B cell (primary cell): ENCODE data around the gene HLA-DQA2. TPM values are rescaled to one million over a fixed set of nuclear protein-coding genes. Genes with fewer than 3 reads are reported as not detected.

Source experiments
- ATAC-seq: fragments of 200-7000 bp; cut with Tn5 transposase; one replicate; pipeline ENCODE4 v1.10.0; 2021; ENCODE audit warnings: low read depth, mild to moderate bottlenecking, moderate number of reproducible peaks, moderate library complexity
- CTCF ChIA-PET: fragments of 350-600 bp; sonication (Branson Sonifier 250); formaldehyde crosslinking; loops from one replicate; lab custom pipeline; 2021; ENCODE audit warnings: antibody characterized with exemption, inconsistent platforms; lab: Charles Lee
- POLR2A ChIA-PET: fragments of 350-600 bp; sonication (Branson Sonifier 250); formaldehyde crosslinking; loops from one replicate; lab custom pipeline; 2021; ENCODE audit warnings: antibody characterized with exemption; lab: Charles Lee
- DNase-seq: peaks from one replicate; pipeline ENCODE4 v3.0.0; 2013
- H2AFZ ChIP-seq: 2 replicates; pipeline ENCODE4 v1.6.1; 2012; ENCODE audit warnings: mild to moderate bottlenecking, low read depth, low read length; ENCODE audit not compliant: insufficient read depth, poor library complexity, severe bottlenecking
- H3K27ac ChIP-seq, 2 donors: 1 replicate in 1 of 2; 2 replicates in 1 of 2; pipeline ENCODE4 v1.5.1; 2012 to 2013; ENCODE audit warnings: low read length in 2 of 2, mild to moderate bottlenecking in 2 of 2, moderate library complexity in 1 of 2
- H3K27me3 ChIP-seq, 4 experiments: fragments of 200-600 bp in 1 of 4; sonication (generic) in 1 of 4; replicated peaks in 1 of 4; 1 replicate in 2 of 4; 2 replicates in 2 of 4; pipeline versions ENCODE4 v1.6.1 to v1.7.0; 2013 to 2016; ENCODE audit warnings: low read length in 3 of 4, mild to moderate bottlenecking in 2 of 4, mixed read lengths in 1 of 4, moderate library complexity in 1 of 4; ENCODE audit not compliant: insufficient read depth in 4 of 4, control insufficient read depth in 3 of 4; ENCODE audit errors: control extremely low read depth in 1 of 4
- H3K36me3 ChIP-seq, 2 experiments: replicated peaks in 1 of 2; 1 replicate in 1 of 2; 2 replicates in 1 of 2; pipeline versions ENCODE4 v1.6.1 to v1.7.1; 2013; ENCODE audit warnings: low read length in 1 of 2; ENCODE audit not compliant: insufficient read depth in 2 of 2, control insufficient read depth in 1 of 2; ENCODE audit errors: control extremely low read depth in 1 of 2, extremely low read depth in 1 of 2
- H3K4me1 ChIP-seq, 2 donors: fragments of 200-600 bp in 1 of 2; sonication (generic) in 1 of 2; 1 replicate in 1 of 2; 2 replicates in 1 of 2; pipeline versions ENCODE4 v1.5.1 to v1.6.1; 2013 to 2017; ENCODE audit warnings: low read length in 2 of 2; ENCODE audit not compliant: control insufficient read depth in 2 of 2, insufficient read depth in 2 of 2
- H3K4me2 ChIP-seq: replicated peaks from 2 replicates; pipeline ENCODE3; 2012; ENCODE audit warnings: mild to moderate bottlenecking, low read depth, low read length; ENCODE audit not compliant: poor library complexity, severe bottlenecking
- H3K4me3 ChIP-seq, 5 experiments: fragments of 200-600 bp in 1 of 5; sonication (generic) in 1 of 5; 1 replicate in 3 of 5; 2 replicates in 2 of 5; pipeline versions ENCODE4 v1.5.1 to v1.7.0; 2011 to 2016; ENCODE audit warnings: low read length in 4 of 5, mild to moderate bottlenecking in 4 of 5, low read depth in 2 of 5, control low read depth in 1 of 5, moderate library complexity in 1 of 5; ENCODE audit not compliant: insufficient read depth in 1 of 5; ENCODE audit errors: control extremely low read depth in 1 of 5, extremely low read depth in 1 of 5
- H3K79me2 ChIP-seq: fragments of 200-600 bp; sonication (generic); one replicate; pipeline ENCODE4 v1.6.0; 2016; ENCODE audit warnings: low read length; ENCODE audit not compliant: control insufficient read depth, insufficient read depth
- H3K9ac ChIP-seq: fragments of 200-600 bp; sonication (generic); 2 replicates; pipeline ENCODE4 v1.6.1; 2017; ENCODE audit warnings: mild to moderate bottlenecking, low read length, moderate library complexity
- H3K9me3 ChIP-seq, 3 donors: one replicate each; pipeline versions ENCODE4 v1.6.1 to v1.7.1; 2013; ENCODE audit warnings: low read length in 2 of 3; ENCODE audit not compliant: control insufficient read depth in 2 of 3, insufficient read depth in 1 of 3; ENCODE audit errors: control extremely low read depth in 1 of 3
- H4K20me1 ChIP-seq: 2 replicates; pipeline ENCODE4 v1.6.0; 2012; ENCODE audit warnings: mild to moderate bottlenecking, low read length; ENCODE audit not compliant: insufficient read depth, control insufficient read depth, poor library complexity, severe bottlenecking
- H3K27ac Mint-ChIP-seq: one replicate; pipeline ENCODE4 v1.8.0; 2021; ENCODE audit warnings: mixed read lengths
- H3K27me3 Mint-ChIP-seq: one replicate; pipeline ENCODE4 v1.8.0; 2021; ENCODE audit warnings: mixed read lengths
- H3K4me1 Mint-ChIP-seq: one replicate; pipeline ENCODE4 v1.8.0; 2021; ENCODE audit warnings: mixed read lengths
- H3K4me3 Mint-ChIP-seq: one replicate; pipeline ENCODE4 v1.8.0; 2021; ENCODE audit warnings: mixed read lengths
- H3K9me3 Mint-ChIP-seq: one replicate; pipeline ENCODE4 v1.8.0; 2022; ENCODE audit warnings: mixed read lengths; ENCODE audit not compliant: insufficient read depth
- EZH2 ChIP-seq: IDR thresholded peaks from 2 replicates; pipeline ENCODE4 v1.6.1; 2012; ENCODE audit warnings: borderline replicate concordance, low read depth, mild to moderate bottlenecking, moderate library complexity, low read length; ENCODE audit not compliant: insufficient read depth, poor library complexity, severe bottlenecking
- WGBS: methylation state at CpG from one replicate; pipeline ENCODE4 v1.1.5; 2013; ENCODE audit warnings: missing lambda C conversion rate; ENCODE audit not compliant: insufficient coverage; 5-methylcytosine and 5-hydroxymethylcytosine counted together
- intact Hi-C: fragments of 100-400 bp; cut with micrococcal nuclease; formaldehyde crosslinking; loops from one replicate; pipeline ENCODE4 v1.10.0; 2022
- polyA plus RNA-seq: library from polyadenylated mRNA; depleted of rRNA; stranded (reverse); fragments of >200 nt; gene quantifications from 2 replicates; pipeline ENCODE4 v1.2.3, GENCODE V29; 2012
- total RNA-seq, 2 donors: library from RNA; stranded (reverse); fragments of 120-200 nt in 1 of 2; gene quantifications; 1 replicate in 1 of 2; 2 replicates in 1 of 2; pipeline versions ENCODE4 v1.2.3 to v1.2.4, GENCODE V29; 2013 to 2022
- TF ChIP-seq, protein P1 (sequence below): fragments of 200-600 bp; IDR thresholded peaks from one replicate; pipeline ENCODE4 v1.8.0; 2022; ENCODE audit warnings: antibody characterized with exemption, mild to moderate bottlenecking

HLA-DQA2 gene
- total and polyA plus RNA-seq, 2 donors (not counting 1 experiment from before 2014, with no cell fraction given), result 14.5 to 171 TPM

DNA sequence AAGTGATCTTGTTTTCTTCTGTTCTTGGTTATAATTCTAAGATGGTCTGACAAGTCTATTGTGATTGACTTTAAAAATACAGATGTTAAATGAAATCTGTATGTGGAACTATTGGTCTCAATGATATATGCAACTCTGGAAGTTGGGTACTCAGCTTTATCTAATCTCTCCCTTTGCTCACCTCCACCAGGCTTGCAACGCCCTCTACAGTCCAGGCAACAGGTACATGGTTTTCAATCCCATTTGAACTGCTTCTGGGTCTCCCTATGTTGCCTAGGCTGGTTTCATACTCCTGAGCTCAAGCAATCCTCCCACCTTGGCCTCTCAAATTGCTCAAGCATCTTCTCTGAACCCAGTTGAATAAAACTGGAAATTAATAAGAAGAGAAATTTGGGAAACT lies 49.2 kb upstream of the HLA-DQA2 start:
- Mint-ChIP-seq H3K4me3 (peak overlapping the region; percentile 53), H3K27me3 (no peaks in the 10 kb centered on the region), H3K4me1 (peaks cover 33% of the 10 kb centered on the region), H3K27ac (peak overlapping the region; percentile 85), H3K9me3 (peaks cover 6% of the 10 kb centered on the region)
- H3K9ac ChIP-seq, result no peak overlapping the region
- H3K79me2 ChIP-seq, result peaks cover 34% of the 10 kb centered on the region
- CTCF ChIA-PET, result interaction anchor here (0.7 to 3.5 kb wide), 23 partner anchors 8 to 446 kb away, joined by 3 to 77 read pairs (median 4); partner anchors contain the start of genes HLA-DQA1, HLA-DQB1 and TAP2
- POLR2A ChIA-PET, result interaction anchor here (0.7 to 8.3 kb wide), 13 partner anchors 8 to 261 kb away, joined by 3 to 123 read pairs (median 3); partner anchors contain the start of genes HLA-DQB1 and HLA-DRA
- H3K4me1 ChIP-seq, result peaks cover 27 to 28% of the 10 kb centered on the region in 2 donors
- H3K4me3 ChIP-seq, result no peak overlapping the region
- ATAC-seq (peak; percentile 60), DNase-seq (peak; percentile 85)
- TF ChIP-seq EZH2, result no peak
- TF ChIP-seq, protein P1, sequence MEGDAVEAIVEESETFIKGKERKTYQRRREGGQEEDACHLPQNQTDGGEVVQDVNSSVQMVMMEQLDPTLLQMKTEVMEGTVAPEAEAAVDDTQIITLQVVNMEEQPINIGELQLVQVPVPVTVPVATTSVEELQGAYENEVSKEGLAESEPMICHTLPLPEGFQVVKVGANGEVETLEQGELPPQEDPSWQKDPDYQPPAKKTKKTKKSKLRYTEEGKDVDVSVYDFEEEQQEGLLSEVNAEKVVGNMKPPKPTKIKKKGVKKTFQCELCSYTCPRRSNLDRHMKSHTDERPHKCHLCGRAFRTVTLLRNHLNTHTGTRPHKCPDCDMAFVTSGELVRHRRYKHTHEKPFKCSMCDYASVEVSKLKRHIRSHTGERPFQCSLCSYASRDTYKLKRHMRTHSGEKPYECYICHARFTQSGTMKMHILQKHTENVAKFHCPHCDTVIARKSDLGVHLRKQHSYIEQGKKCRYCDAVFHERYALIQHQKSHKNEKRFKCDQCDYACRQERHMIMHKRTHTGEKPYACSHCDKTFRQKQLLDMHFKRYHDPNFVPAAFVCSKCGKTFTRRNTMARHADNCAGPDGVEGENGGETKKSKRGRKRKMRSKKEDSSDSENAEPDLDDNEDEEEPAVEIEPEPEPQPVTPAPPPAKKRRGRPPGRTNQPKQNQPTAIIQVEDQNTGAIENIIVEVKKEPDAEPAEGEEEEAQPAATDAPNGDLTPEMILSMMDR, result peak; percentile 42
- peak overlapping the region; percentile 21 for H3K4me2 ChIP-seq
- H2AFZ ChIP-seq, result no peak overlapping the region
- H3K36me3 ChIP-seq, result no peaks in the 10 kb centered on the region
- 0% methylated on average over 1 of the region's 1 CpG for WGBS
- no peaks in the 10 kb centered on the region for H3K9me3 ChIP-seq
- no peaks in the 10 kb centered on the region for H3K27me3 ChIP-seq
- intact Hi-C loops, result loop anchor here (2.0 kb wide), 1 partner anchor 259 kb away; no protein-coding TSS in a partner anchor
- no peaks in the 10 kb centered on the region for H4K20me1 ChIP-seq
- H3K27ac ChIP-seq, result peak overlapping the region; percentile 68 to 95

- Histone ChIP-seq H3K9ac (no peak overlapping the region), H3K4me1 (peaks cover under 1 to 4% of the 10 kb centered on the region in 2 donors), H3K4me3 (no peak overlapping the region), H3K79me2 (peaks cover 18% of the 10 kb centered on the region), H3K27ac (no peak overlapping the region), H3K36me3 (no peaks in the 10 kb centered on the region), H4K20me1 (no peaks in the 10 kb centered on the region), H2AFZ (no peak overlapping the region), H3K27me3 (peaks cover 0 to 2% (median 1%) of the 10 kb centered on the region in 4 experiments), H3K4me2 (no peak overlapping the region), H3K9me3 (no peaks in the 10 kb centered on the region)
- TF ChIP-seq, protein P1, result no peak
- no peak for ATAC-seq
- no peak overlapping the region for H3K4me3 Mint-ChIP-seq
- peaks cover 6% of the 10 kb centered on the region for H3K9me3 Mint-ChIP-seq
- H3K27me3 Mint-ChIP-seq, result no peaks in the 10 kb centered on the region
- CTCF ChIA-PET, result interaction anchor here (1.1 to 2.8 kb wide), 4 partner anchors 14 to 283 kb away, joined by 3 to 15 read pairs (median 6); no protein-coding TSS in a partner anchor
- 88% methylated on average over 1 of the region's 1 CpG for WGBS
- H3K27ac Mint-ChIP-seq, result no peak overlapping the region
- no peak for DNase-seq
- intact Hi-C loops, result no loop called here
- POLR2A ChIA-PET, result no interaction called here
- H3K4me1 Mint-ChIP-seq, result peaks cover 20% of the 10 kb centered on the region
These were observed 44.2 kb upstream of the HLA-DQA2 start for GRCh38 chr6:32697031-32697430.
